CD4-positive, alpha-beta T cell treated with Interleukin-6 at 100 ng/mL for 8 hours (primary cell): ENCODE data around the gene SBK3.
"Not testable (repeated sequence)": the region's sequence is repeated elsewhere in the genome, so short reads cannot be mapped to it uniquely, and the experiment has no call there.

ENCODE experiments used
- DNase-seq: peaks from one replicate; pipeline ENCODE4 v3.0.0-alpha.2; 2020; ENCODE audit warnings: mixed read lengths, low spot score

Gene SBK3

DNA sequence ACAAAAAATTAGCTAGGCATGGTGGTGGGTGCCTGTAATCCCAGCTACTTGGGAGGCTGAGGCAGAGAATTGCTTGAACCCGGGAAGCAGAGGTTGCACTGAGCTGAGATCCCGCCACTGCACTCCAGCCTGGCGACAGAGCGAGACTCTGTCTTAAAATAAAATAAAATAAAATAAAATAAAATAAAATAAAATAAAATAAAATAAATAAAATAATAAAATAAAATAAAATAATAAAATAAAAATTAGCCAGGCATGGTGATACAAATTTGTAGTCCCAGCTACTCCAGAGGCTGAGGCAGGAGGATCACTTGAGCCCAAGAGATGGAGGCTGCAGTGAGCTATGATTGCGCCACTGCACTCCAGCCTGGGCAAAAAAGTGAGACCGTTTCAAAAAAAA lies 28.6 kb upstream of the SBK3 start:
- DNase-seq = not testable (repeated sequence)

DNA sequence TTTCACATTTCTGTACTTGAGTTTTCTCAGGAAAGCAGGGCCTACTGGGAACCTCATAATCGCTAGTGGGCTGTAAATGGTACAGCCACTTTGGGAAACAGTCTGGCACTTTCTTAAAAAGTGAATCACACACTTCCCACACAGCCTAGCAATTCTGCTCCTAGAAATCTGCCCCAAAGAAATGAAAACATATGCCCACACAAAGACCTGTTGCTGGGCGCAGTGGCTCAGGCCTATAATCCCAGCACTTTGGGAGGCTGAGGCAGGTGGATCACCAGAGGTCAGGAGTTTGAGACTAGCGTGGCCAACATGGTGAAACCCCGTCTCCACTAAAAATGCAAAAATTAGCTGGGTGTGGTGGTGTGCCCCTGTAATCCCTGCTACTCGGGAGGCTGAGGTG lies 24.1 kb upstream of the SBK3 start:
- not testable (repeated sequence) for DNase-seq

DNA sequence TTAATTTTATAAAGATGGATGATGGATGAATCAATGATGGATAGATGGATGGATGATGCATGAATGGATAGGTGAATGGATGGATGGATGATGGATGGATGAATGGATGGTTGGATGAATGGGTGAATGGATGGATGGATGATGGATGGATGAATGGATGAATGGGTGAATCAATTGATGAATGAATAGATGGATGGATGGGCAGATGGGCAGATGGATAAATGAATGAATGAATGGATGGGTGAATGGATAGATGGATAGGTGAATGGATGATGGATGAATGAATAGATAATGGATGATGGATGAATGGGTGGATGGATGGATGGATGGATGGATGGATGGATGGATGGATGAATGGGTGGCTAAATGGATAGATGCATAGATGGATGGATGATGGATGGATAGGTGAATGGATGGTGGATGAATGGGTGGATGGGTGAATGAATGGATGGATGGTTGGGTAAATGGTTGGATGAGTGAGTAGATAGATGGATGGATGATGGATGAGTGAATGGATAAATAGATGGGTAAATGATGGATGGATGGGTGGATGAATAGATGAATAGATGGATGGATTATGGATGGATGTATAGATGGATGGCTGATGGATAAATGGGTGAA lies 22.5 kb upstream of the SBK3 start:
- no peak for DNase-seq

DNA sequence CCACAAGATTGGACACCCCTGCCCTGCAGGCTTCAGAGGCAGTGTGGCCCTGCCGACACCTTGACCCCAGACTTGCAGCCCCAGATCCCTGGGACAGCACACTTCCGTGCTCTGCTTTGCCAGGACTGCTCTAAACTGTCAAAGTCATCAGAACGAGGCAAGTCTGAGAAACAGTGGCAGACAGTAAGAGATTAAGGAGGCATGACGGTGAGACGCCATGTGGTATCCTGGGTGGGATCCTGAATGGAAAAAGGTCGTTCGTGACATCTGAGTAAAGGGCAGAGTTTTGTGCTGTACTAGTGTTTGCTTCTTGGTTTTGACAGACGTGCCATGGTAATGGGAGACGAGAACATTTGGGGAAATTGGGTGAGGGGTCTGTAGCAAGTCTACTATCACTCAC lies 21.5 kb upstream of the SBK3 start:
- DNase-seq = no peak

DNA sequence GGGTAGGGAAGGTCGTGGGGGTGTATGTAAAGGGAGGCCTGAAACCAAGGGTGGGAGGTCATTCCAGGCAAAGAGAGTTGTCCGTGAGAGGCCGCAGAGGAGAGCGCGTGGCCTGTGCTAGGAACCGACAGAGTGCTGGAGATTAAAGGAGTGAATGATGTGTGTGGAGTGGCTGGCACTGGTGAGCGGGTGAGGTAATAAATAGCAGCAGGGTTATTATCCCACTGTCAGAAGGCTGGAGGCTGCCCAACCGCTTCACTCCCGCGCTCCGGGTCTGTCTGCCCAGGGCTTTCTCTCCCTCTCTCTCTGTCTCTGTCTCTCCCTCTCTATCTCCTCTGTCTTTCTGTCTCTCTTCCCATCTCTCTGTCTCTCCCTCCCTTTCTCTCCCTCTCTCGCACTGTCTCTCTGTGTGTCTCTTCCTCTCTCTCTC lies 17.9 kb upstream of the SBK3 start:
- no peak for DNase-seq

- no peak for DNase-seq
These were observed 14.3 kb upstream of the SBK3 start for GRCh38 chr19:55559684-55560083.

DNA sequence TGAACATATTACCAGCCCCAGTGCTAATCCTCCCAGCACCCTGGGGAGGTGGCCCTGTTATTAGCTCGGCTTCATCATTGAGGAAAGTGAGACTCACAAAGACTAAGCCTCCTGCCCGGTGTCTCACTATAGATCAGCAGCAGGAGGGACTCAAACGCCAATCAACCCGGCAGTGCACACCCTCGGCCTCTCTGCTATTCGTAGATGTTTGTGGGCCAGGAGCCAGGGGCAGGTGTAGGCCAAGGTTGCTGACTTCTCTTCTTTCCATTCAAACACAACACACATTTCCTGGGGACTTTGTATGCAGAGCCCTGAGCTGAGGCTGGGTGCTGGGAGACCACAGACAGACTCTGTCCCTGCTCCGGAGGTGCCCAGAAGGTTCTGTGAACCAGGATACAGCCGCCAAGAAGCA lies 9.4 kb upstream of the SBK3 start:
- no peak for DNase-seq

GRCh38 chr19:55554302-55554701 lies 9.0 kb upstream of the SBK3 start:
- DNase-seq = no peak

GRCh38 chr19:55553217-55554182 lies 8.2 kb upstream of the SBK3 start:
- DNase-seq = no peak

- DNase-seq = no peak
These were observed 7.3 kb upstream of the SBK3 start for GRCh38 chr19:55552620-55553019.

- DNase-seq = no peak
These were observed 6.9 kb upstream of the SBK3 start for GRCh38 chr19:55552206-55552605.

GRCh38 chr19:55550321-55550650 lies 4.9 kb upstream of the SBK3 start:
- DNase-seq = no peak

DNA sequence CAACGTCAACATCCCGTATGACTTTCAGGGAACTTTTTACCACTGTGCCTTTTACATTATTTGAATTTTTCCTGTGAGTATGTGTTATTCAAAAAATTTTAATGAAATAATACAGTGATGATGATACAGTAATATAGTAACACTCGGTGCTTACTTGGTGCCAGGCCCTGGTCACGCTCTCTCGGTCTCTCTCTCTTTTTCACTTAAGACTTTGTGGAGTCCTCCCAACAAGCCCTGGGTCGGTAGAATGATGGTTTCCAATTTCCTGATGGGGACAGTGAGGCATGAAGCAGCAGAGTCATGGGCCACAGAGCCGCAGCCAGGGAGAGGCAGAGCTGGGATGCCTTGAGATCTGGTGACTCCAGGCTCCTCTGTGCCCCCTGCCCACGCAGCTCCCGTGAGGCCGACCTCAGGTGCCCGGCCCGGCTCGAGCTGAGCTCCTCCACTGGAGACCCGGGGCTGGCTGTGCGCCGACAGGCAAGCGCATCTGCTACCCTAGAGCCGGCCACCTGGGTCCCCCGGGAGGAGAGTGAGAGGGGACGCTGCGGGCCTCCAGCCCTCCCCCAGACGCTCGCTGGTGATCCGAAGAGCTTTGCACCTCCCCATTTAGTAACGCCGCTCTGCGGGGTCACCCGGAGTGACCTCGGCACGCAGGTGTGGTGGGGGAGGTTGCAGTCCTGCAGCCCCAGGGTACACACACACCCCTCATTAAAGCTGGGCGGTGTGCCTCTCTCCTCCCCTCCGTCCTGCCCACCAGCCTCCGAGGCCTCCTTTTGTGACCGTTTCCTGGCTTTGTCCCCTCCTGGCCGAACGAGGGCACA lies 4.4 kb upstream of the SBK3 start:
- DNase-seq = no peak

GRCh38 chr19:55546822-55547614 lies 1.7 kb upstream of the SBK3 start:
- DNase-seq = no peak

- no peak for DNase-seq
These were observed 668 bp upstream of the SBK3 start for GRCh38 chr19:55546011-55546410.

- no peak for DNase-seq
These were observed 435 bp downstream of the SBK3 start for GRCh38 chr19:55544776-55545439.

GRCh38 chr19:55544014-55544413 lies 1.3 kb downstream of the SBK3 start:
- DNase-seq = no peak

GRCh38 chr19:55543567-55543966 lies 1.8 kb downstream of the SBK3 start:
- no peak for DNase-seq

- DNase-seq = no peak
These were observed 3.0 kb downstream of the SBK3 start for GRCh38 chr19:55542292-55542855.

GRCh38 chr19:55541091-55541490 lies 4.3 kb downstream of the SBK3 start:
- no peak for DNase-seq

- no peak for DNase-seq
These were observed 4.7 kb downstream of the SBK3 start for GRCh38 chr19:55540619-55541018.
